ENCODE results near the gene BSCL2. TPM values are rescaled to one million over a fixed set of nuclear protein-coding genes. Genes with fewer than 3 reads are reported as not detected.

The BSCL2 gene
- total and polyA plus RNA-seq, 2 donors (not counting 3 experiments of a cell fraction or from before 2014, with no cell fraction given), result 31.1 to 94.8 TPM

DNA sequence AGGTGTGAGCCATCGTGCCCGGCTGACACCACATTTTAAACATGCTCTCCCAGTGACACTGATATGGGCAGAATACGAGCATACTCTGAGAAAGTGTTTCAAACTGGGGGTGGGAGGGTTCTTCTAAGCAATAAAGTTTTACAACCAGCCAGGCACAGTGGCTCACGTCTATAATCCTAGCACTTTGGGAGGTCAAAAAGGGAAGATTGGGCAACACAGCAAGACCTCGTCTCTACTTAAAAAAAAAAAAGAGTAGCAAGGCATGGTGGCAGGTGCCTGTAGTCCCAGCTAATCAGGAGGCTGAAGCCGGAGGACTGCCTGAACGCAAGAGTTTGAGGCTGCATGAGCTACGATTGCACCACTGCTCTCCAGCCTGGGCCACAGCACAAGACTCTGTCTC is 63.0 kb downstream of the BSCL2 start:
- dilution Hi-C loops (cut with MboI; ENCODE audit: extremely low pct_ligation_motif_present, low sequenced_read_pairs), result no loop called here
- Histone ChIP-seq H3K79me2 (ENCODE audit: control insufficient read depth, insufficient read depth, low read length) (peaks cover 39% of the 10 kb centered on the region), H3K4me2 (ENCODE audit: insufficient read depth, low read length) (no peak overlapping the region), H3K9me3 (replicated peaks; ENCODE audit: control insufficient read depth, insufficient read depth, low read length) (no peaks in the 10 kb centered on the region), H3K36me3 (ENCODE audit: control insufficient read depth in 2 of 2, extremely low read depth in 1 of 2, insufficient read depth in 2 of 2, low read length in 2 of 2) (peaks cover 13 to 23% of the 10 kb centered on the region in 2 experiments), H3K27me3 (ENCODE audit: control insufficient read depth in 2 of 2, insufficient read depth in 2 of 2, low read length in 2 of 2) (no peaks in the 10 kb centered on the region), H3K4me3 (replicated peaks in 1 of 3; ENCODE audit: insufficient read depth in 1 of 3, low read depth in 1 of 3, low read length in 3 of 3) (no peak overlapping the region), H3K9ac (replicated peaks; ENCODE audit: extremely low read depth, insufficient read depth, low read length) (no peak overlapping the region), H3K27ac (ENCODE audit: insufficient read depth, low read depth, low read length) (no peak overlapping the region), H2AFZ (ENCODE audit: low read depth, low read length) (no peak overlapping the region), H3K4me1 (ENCODE audit: control insufficient read depth, extremely low read depth, insufficient read depth, low read length) (peaks cover 11% of the 10 kb centered on the region), H4K20me1 (replicated peaks; ENCODE audit: control insufficient read depth, extremely low read depth, insufficient read depth, low read length) (no peaks in the 10 kb centered on the region), H3K9me1 (replicated peaks; ENCODE audit: control insufficient read depth, extremely low read depth, insufficient read depth, low read length) (no peaks in the 10 kb centered on the region)
- TF ChIP-seq GATA2 (IDR thresholded peaks at IDR 0.05; ENCODE audit: insufficient read depth, insufficient read length, low read depth, low read length) (no peak), POLR2A (IDR thresholded peaks at IDR 0.05; ENCODE audit: low read depth, low read length) (no peak), FOS (IDR thresholded peaks at IDR 0.05; ENCODE audit: borderline replicate concordance, insufficient read depth, low read length) (no peak), MYC (IDR thresholded peaks at IDR 0.05; ENCODE audit: low read depth, low read length) (no peak), JUN (IDR thresholded peaks at IDR 0.05; ENCODE audit: borderline replicate concordance, insufficient read depth, insufficient read length, low read depth) (no peak), EZH2 (IDR thresholded peaks at IDR 0.05; ENCODE audit: borderline replicate concordance, low read depth, low read length, severe bottlenecking) (no peak), POLR2AphosphoS5 (IDR thresholded peaks at IDR 0.05; ENCODE audit: insufficient read depth, low read depth, low read length) (no peak)
- TF ChIP-seq, protein P1, sequence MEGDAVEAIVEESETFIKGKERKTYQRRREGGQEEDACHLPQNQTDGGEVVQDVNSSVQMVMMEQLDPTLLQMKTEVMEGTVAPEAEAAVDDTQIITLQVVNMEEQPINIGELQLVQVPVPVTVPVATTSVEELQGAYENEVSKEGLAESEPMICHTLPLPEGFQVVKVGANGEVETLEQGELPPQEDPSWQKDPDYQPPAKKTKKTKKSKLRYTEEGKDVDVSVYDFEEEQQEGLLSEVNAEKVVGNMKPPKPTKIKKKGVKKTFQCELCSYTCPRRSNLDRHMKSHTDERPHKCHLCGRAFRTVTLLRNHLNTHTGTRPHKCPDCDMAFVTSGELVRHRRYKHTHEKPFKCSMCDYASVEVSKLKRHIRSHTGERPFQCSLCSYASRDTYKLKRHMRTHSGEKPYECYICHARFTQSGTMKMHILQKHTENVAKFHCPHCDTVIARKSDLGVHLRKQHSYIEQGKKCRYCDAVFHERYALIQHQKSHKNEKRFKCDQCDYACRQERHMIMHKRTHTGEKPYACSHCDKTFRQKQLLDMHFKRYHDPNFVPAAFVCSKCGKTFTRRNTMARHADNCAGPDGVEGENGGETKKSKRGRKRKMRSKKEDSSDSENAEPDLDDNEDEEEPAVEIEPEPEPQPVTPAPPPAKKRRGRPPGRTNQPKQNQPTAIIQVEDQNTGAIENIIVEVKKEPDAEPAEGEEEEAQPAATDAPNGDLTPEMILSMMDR (IDR thresholded peaks at IDR 0.05; ENCODE audit: extremely low read depth in 1 of 2, insufficient read depth in 1 of 2, low read depth in 1 of 2, low read length in 2 of 2), result no peak
- TF ChIP-seq, protein P2, sequence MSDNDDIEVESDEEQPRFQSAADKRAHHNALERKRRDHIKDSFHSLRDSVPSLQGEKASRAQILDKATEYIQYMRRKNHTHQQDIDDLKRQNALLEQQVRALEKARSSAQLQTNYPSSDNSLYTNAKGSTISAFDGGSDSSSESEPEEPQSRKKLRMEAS (IDR thresholded peaks at IDR 0.05; ENCODE audit: insufficient read depth, insufficient read length), result no peak
- BruUV-seq (replicated peaks), result no TSS peak
- ChIA-PET POLR2A (interaction anchor here (0.7 to 2.7 kb wide), 3 partner anchors 9 to 1617 kb away, joined by 3 to 41 read pairs (median 3); partner anchors contain the start of genes C11orf98, CSKMT and INTS5), CTCF (no interaction called here)
- FAIRE-seq (no peak), DNase-seq (ENCODE audit: low read depth, low spot score) (no peak)
- intact Hi-C loops (cut with micrococcal nuclease), result no loop called here

Small RNAs within 50 kb of the gene (small RNA-seq; reads per million reads assigned to genes)
- not detected for gene SNORA57 (ENCODE audit: insufficient read depth, insufficient read length, low read depth, low replicate concordance)

Other genes with a start within 250 kb of the BSCL2 start
- 381 and 436 TPM in 2 replicates for gene AHNAK, start 160.6 kb downstream of the BSCL2 start, total RNA-seq
- 25.1 and 35.2 TPM in 2 replicates for gene AHNAK, start 160.6 kb downstream of the BSCL2 start, polyA plus RNA-seq
- 1,341 and 1,345 TPM in 2 replicates for gene EEF1G, start 133.5 kb downstream of the BSCL2 start, total RNA-seq
- 1,723 and 2,133 TPM in 2 replicates for gene EEF1G, start 133.5 kb downstream of the BSCL2 start, polyA plus RNA-seq
- 16.9 and 17.8 TPM in 2 replicates for gene TUT1, start 115.9 kb downstream of the BSCL2 start, total RNA-seq
- 11.5 and 12.7 TPM in 2 replicates for gene TUT1, start 115.9 kb downstream of the BSCL2 start, polyA plus RNA-seq
- 166 and 176 TPM in 2 replicates for gene MTA2, start 105.6 kb downstream of the BSCL2 start, total RNA-seq
- 30.2 and 40.4 TPM in 2 replicates for gene MTA2, start 105.6 kb downstream of the BSCL2 start, polyA plus RNA-seq
- 101 and 110 TPM in 2 replicates for gene EML3, start 94.6 kb downstream of the BSCL2 start, total RNA-seq
- 75.7 and 78.3 TPM in 2 replicates for gene EML3, start 94.6 kb downstream of the BSCL2 start, polyA plus RNA-seq
- gene ROM1, start 94.2 kb downstream of the BSCL2 start, total RNA-seq, result 8.2 and 8.8 TPM in 2 replicates
- 4.8 and 5.3 TPM in 2 replicates for gene ROM1, start 94.2 kb downstream of the BSCL2 start, polyA plus RNA-seq
- gene B3GAT3, start 85.4 kb downstream of the BSCL2 start, total RNA-seq, result 31.6 and 35.0 TPM in 2 replicates
- gene B3GAT3, start 85.4 kb downstream of the BSCL2 start, polyA plus RNA-seq, result 37.2 and 48.0 TPM in 2 replicates
- 357 and 389 TPM in 2 replicates for gene GANAB, start 60.8 kb downstream of the BSCL2 start, total RNA-seq
- 433 and 455 TPM in 2 replicates for gene GANAB, start 60.8 kb downstream of the BSCL2 start, polyA plus RNA-seq
- 21.7 and 22.8 TPM in 2 replicates for gene INTS5, start 54.1 kb downstream of the BSCL2 start, total RNA-seq
- 20.3 and 20.9 TPM in 2 replicates for gene INTS5, start 54.1 kb downstream of the BSCL2 start, polyA plus RNA-seq
- 58.7 and 61.0 TPM in 2 replicates for gene C11orf98, start 42.2 kb downstream of the BSCL2 start, total RNA-seq
- gene C11orf98, start 42.2 kb downstream of the BSCL2 start, polyA plus RNA-seq, result 32.3 and 39.5 TPM in 2 replicates
- gene CSKMT, start 42.1 kb downstream of the BSCL2 start, total RNA-seq, result 28.4 and 38.1 TPM in 2 replicates
- 7.8 and 7.9 TPM in 2 replicates for gene CSKMT, start 42.1 kb downstream of the BSCL2 start, polyA plus RNA-seq
- 8.6 and 9.0 TPM in 2 replicates for gene UQCC3, start 35.8 kb downstream of the BSCL2 start, total RNA-seq
- 15.3 and 15.5 TPM in 2 replicates for gene UQCC3, start 35.8 kb downstream of the BSCL2 start, polyA plus RNA-seq
- gene LBHD1, start 35.2 kb downstream of the BSCL2 start, total RNA-seq, result 7.5 and 10.5 TPM in 2 replicates
- 3.5 and 3.8 TPM in 2 replicates for gene LBHD1, start 35.2 kb downstream of the BSCL2 start, polyA plus RNA-seq
- 112 and 113 TPM in 2 replicates for gene UBXN1, start 28.4 kb downstream of the BSCL2 start, total RNA-seq
- gene UBXN1, start 28.4 kb downstream of the BSCL2 start, polyA plus RNA-seq, result 105 and 114 TPM in 2 replicates
- 0.20 and 0.37 TPM in 2 replicates for gene LRRN4CL, start 17.9 kb downstream of the BSCL2 start, total RNA-seq
- gene LRRN4CL, start 17.9 kb downstream of the BSCL2 start, polyA plus RNA-seq, result 0.03 TPM in 1 of 2 replicates, not detected in the other
- not detected in 2 replicates for gene GNG3, start 252 bp upstream of the BSCL2 start, total RNA-seq
- gene GNG3, start 252 bp upstream of the BSCL2 start, polyA plus RNA-seq, result not detected in 2 replicates
- 53.4 and 56.2 TPM in 2 replicates for gene HNRNPUL2, start 20.0 kb upstream of the BSCL2 start, total RNA-seq
- 14.1 and 18.3 TPM in 2 replicates for gene HNRNPUL2, start 20.0 kb upstream of the BSCL2 start, polyA plus RNA-seq
- gene TTC9C, start 21.1 kb upstream of the BSCL2 start, total RNA-seq, result 31.6 and 43.5 TPM in 2 replicates
- 20.6 and 27.4 TPM in 2 replicates for gene TTC9C, start 21.1 kb upstream of the BSCL2 start, polyA plus RNA-seq
- 6.9 and 8.1 TPM in 2 replicates for gene ZBTB3, start 46.7 kb upstream of the BSCL2 start, total RNA-seq
- gene ZBTB3, start 46.7 kb upstream of the BSCL2 start, polyA plus RNA-seq, result 3.7 and 4.1 TPM in 2 replicates
- gene POLR2G, start 54.2 kb upstream of the BSCL2 start, total RNA-seq, result 94.3 and 96.2 TPM in 2 replicates
- 258 and 266 TPM in 2 replicates for gene POLR2G, start 54.2 kb upstream of the BSCL2 start, polyA plus RNA-seq
- gene TAF6L, start 64.0 kb upstream of the BSCL2 start, total RNA-seq, result 28.9 and 30.4 TPM in 2 replicates
- 28.6 and 33.3 TPM in 2 replicates for gene TAF6L, start 64.0 kb upstream of the BSCL2 start, polyA plus RNA-seq
- gene TMEM179B, start 80.0 kb upstream of the BSCL2 start, total RNA-seq, result 27.6 and 27.8 TPM in 2 replicates
- 102 and 123 TPM in 2 replicates for gene TMEM179B, start 80.0 kb upstream of the BSCL2 start, polyA plus RNA-seq
- gene TMEM223, start 84.6 kb upstream of the BSCL2 start, total RNA-seq, result 11.8 and 12.7 TPM in 2 replicates
- gene TMEM223, start 84.6 kb upstream of the BSCL2 start, polyA plus RNA-seq, result 26.7 and 31.8 TPM in 2 replicates
- 71.4 and 74.4 TPM in 2 replicates for gene NXF1, start 98.0 kb upstream of the BSCL2 start, total RNA-seq
- 99.8 and 101 TPM in 2 replicates for gene NXF1, start 98.0 kb upstream of the BSCL2 start, polyA plus RNA-seq
- gene STX5, start 124.6 kb upstream of the BSCL2 start, total RNA-seq, result 41.3 and 42.8 TPM in 2 replicates
- 46.4 and 50.7 TPM in 2 replicates for gene STX5, start 124.6 kb upstream of the BSCL2 start, polyA plus RNA-seq
- gene TEX54, start 125.4 kb upstream of the BSCL2 start, total RNA-seq, result not detected in 2 replicates
- gene TEX54, start 125.4 kb upstream of the BSCL2 start, polyA plus RNA-seq, result not detected in 2 replicates
- gene WDR74, start 132.2 kb upstream of the BSCL2 start, total RNA-seq, result 51.7 and 51.8 TPM in 2 replicates
- gene WDR74, start 132.2 kb upstream of the BSCL2 start, polyA plus RNA-seq, result 44.7 and 44.8 TPM in 2 replicates
- gene SLC3A2, start 173.5 kb upstream of the BSCL2 start, total RNA-seq, result 190 and 208 TPM in 2 replicates
- gene SLC3A2, start 173.5 kb upstream of the BSCL2 start, polyA plus RNA-seq, result 337 and 344 TPM in 2 replicates
- gene CHRM1, start 213.9 kb upstream of the BSCL2 start, total RNA-seq, result not detected in 2 replicates
- not detected in 2 replicates for gene CHRM1, start 213.9 kb upstream of the BSCL2 start, polyA plus RNA-seq

Data from endothelial cell of umbilical vein (primary cell).